K562 (cell line): ENCODE measurements around the gene RNF215. TPM values are rescaled to one million over a fixed set of nuclear protein-coding genes. Genes with fewer than 3 reads are reported as not detected.

Experiments
- ARID2 ChIP-seq: fragments of 450-650 bp; IDR thresholded peaks from 2 replicates; pipeline ENCODE4 v1.6.1; 2017; ENCODE audit warnings: antibody characterized with exemption, mild to moderate bottlenecking
- CREB5 ChIP-seq: fragments of 250-450 bp; sonication (Bioruptor Pico); IDR thresholded peaks from 2 replicates; pipeline ENCODE4 v1.5.0; 2020; ENCODE audit warnings: mild to moderate bottlenecking
- DACH1 ChIP-seq: fragments of 450-650 bp; IDR thresholded peaks from 2 replicates; pipeline ENCODE4 v1.6.1; 2018; ENCODE audit not compliant: partially characterized antibody
- ERF ChIP-seq: fragments of 450-650 bp; formaldehyde crosslinking; IDR thresholded peaks from 2 replicates; pipeline ENCODE4 v1.4.0; 2020; ENCODE audit warnings: mild to moderate bottlenecking, mixed read lengths
- EWSR1 ChIP-seq: fragments of 450-650 bp; IDR thresholded peaks from 2 replicates; pipeline ENCODE4 v1.6.1; 2018; ENCODE audit warnings: borderline replicate concordance, mild to moderate bottlenecking, low read depth, moderate library complexity; ENCODE audit not compliant: partially characterized antibody
- HMGN3 ChIP-seq: IDR thresholded peaks from 2 replicates; pipeline ENCODE4 v1.6.1; 2011; ENCODE audit warnings: borderline replicate concordance, low read depth, mild to moderate bottlenecking, mixed read lengths, low read length; ENCODE audit not compliant: insufficient read length; ENCODE audit errors: extremely low read depth
- IRF2 ChIP-seq: sonication (generic); formaldehyde crosslinking; IDR thresholded peaks from 2 replicates; pipeline ENCODE4 v1.8.1; 2022; ENCODE audit warnings: mild to moderate bottlenecking, missing genetic modification reagents
- MBD2 ChIP-seq: sonication (generic); IDR thresholded peaks from 2 replicates; pipeline ENCODE4 v1.6.1; 2016; ENCODE audit warnings: low read depth, borderline replicate concordance
- NFATC3 ChIP-seq: fragments of 450-650 bp; IDR thresholded peaks from 2 replicates; pipeline ENCODE4 v1.6.1; 2017; ENCODE audit warnings: mild to moderate bottlenecking
- RERE ChIP-seq: sonication (generic); formaldehyde crosslinking; IDR thresholded peaks from 2 replicates; pipeline ENCODE4 v1.8.0; 2023; ENCODE audit warnings: missing genetic modification reagents, mild to moderate bottlenecking, borderline replicate concordance
- SIX5 ChIP-seq, 2 experiments: IDR thresholded peaks; 2 replicates each; pipeline ENCODE4 v1.6.1; 2011; ENCODE audit warnings: low read length in 2 of 2, borderline replicate concordance in 1 of 2, low read depth in 1 of 2, mild to moderate bottlenecking in 1 of 2, moderate library complexity in 1 of 2; ENCODE audit not compliant: insufficient read depth in 1 of 2
- SMC3 ChIP-seq: conservative IDR thresholded peaks from 2 replicates; pipeline ENCODE4 v1.6.1; 2011; ENCODE audit warnings: low read depth, low read length, improper control_type of control experiment; ENCODE audit not compliant: insufficient read depth
- SRSF7 ChIP-seq: fragments of 200-400 bp; formaldehyde crosslinking; optimal IDR thresholded peaks from 2 replicates; pipeline ENCODE3; 2017; ENCODE audit warnings: mild to moderate bottlenecking, low read depth, low read length
- STAG1 ChIP-seq: sonication (generic); formaldehyde crosslinking; IDR thresholded peaks from 2 replicates; pipeline ENCODE4 v1.5.0; 2020; ENCODE audit warnings: missing genetic modification reagents, borderline replicate concordance
- U2AF2 ChIP-seq: fragments of 200-400 bp; formaldehyde crosslinking; optimal IDR thresholded peaks from 2 replicates; pipeline ENCODE3; 2017; ENCODE audit warnings: low read depth, mild to moderate bottlenecking, low read length
- ZBTB11 ChIP-seq, 3 experiments: fragments of 200-800 bp in 1 of 3; fragments of 250-450 bp in 1 of 3; fragments of 450-650 bp in 1 of 3; sonication (Bioruptor Pico) in 1 of 3; sonication (Bioruptor generic) in 1 of 3; formaldehyde crosslinking in 1 of 3; IDR thresholded peaks; 2 replicates each; pipeline versions ENCODE4 v1.6.1 to v1.8.0; 2016 to 2022; ENCODE audit warnings: mild to moderate bottlenecking in 2 of 3, missing genetic modification characterization in 2 of 3, missing compliant biosample characterization in 1 of 3, moderate library complexity in 1 of 3
- polyA plus RNA-seq, 8 experiments: library from polyadenylated mRNA; depleted of rRNA in 4 of 8; stranded (reverse) in 5 of 8; unstranded in 3 of 8; fragments of >200 nt; fragmentation: Nextera tagmentation in 2 of 8; fragmentation: Illumina TruSeq in 1 of 8; extraction: Ambion mirVana in 2 of 8; extraction: Trizol in 1 of 8; gene quantifications; 2 replicates each; pipeline versions ENCODE4 v1.2.1 to v1.2.3, GENCODE V29; 2011 to 2014; ENCODE audit warnings: inconsistent platforms in 1 of 8, missing spikeins in 1 of 8
- total RNA-seq, 7 experiments: library from RNA; depleted of rRNA in 6 of 7; stranded (reverse); fragments of >200 nt in 6 of 7; fragmentation: Illumina TruSeq in 2 of 7; extraction: Trizol in 2 of 7; gene quantifications; 2 replicates each; pipeline versions ENCODE4 v1.2.1 to v1.2.3, GENCODE V29; 2011 to 2021; ENCODE audit warnings: low replicate concordance in 1 of 7

Gene RNF215
- total and polyA plus RNA-seq, 9 of the 15 experiments (the other 6 are each of a cell fraction or from before 2014, with no cell fraction given): 0.08 to 9.8 (median 2.7) TPM

- TF ChIP-seq STAG1 (CRISPR knock-in tag) (no peak), NFATC3 (no peak), RERE (CRISPR knock-in tag) (no peak), SIX5 (IDR thresholded peaks at IDR 0.05; ENCODE audit: borderline replicate concordance in 1 of 2, insufficient read depth in 1 of 2, low read depth in 1 of 2, low read length in 2 of 2) (peak; percentile 53; a peak in 3 of 4 replicates), CREB5 (CRISPR knock-in tag) (no peak), ZBTB11 (CRISPR knock-in tag; IDR thresholded peaks at IDR 0.05) (peak; percentile 78 to 96 (median 80); a peak in 5 of 6 replicates), U2AF2 (no peak), ARID2 (no peak), DACH1 (no peak), SMC3 (no peak), SRSF7 (no peak), ERF (CRISPR knock-in tag) (no peak), HMGN3 (peak; percentile 65), MBD2 (peak; percentile 63; the same call in 1 of the 2 replicates), EWSR1 (no peak), IRF2 (CRISPR knock-in tag) (no peak)
These were observed 30.6 kb downstream of the RNF215 start, which contains the start of the genes CCDC157 and SF3A1 (continued) for GRCh38 chr22:30356449-30357235.
